K562 (cell line): ENCODE measurements around the gene ALDH3A2.

ENCODE experiments used
- BRD4 ChIP-seq: fragments of 200-600 bp; sonication (generic); IDR thresholded peaks from 2 replicates; pipeline ENCODE4 v1.6.1; 2017; ENCODE audit warnings: inconsistent platforms
- ELF1 ChIP-seq: fragments of 200-800 bp; sonication (Bioruptor generic); IDR thresholded peaks from 2 replicates; pipeline ENCODE4 v1.6.1; 2016; ENCODE audit warnings: missing genetic modification characterization, missing compliant biosample characterization
- HNRNPK ChIP-seq: fragments of 200-400 bp; formaldehyde crosslinking; IDR thresholded peaks from one replicate; pipeline ENCODE4 v1.6.1; 2018; ENCODE audit warnings: mild to moderate bottlenecking, low read depth, low read length; ENCODE audit not compliant: poor library complexity, severe bottlenecking
- KLF10 ChIP-seq: fragments of 250-450 bp; sonication (Bioruptor Pico); IDR thresholded peaks from 2 replicates; pipeline ENCODE4 v1.6.1; 2021; ENCODE audit warnings: matching md5 sums
- KLF16 ChIP-seq: IDR thresholded peaks from 2 replicates; pipeline ENCODE4 v1.6.1; 2016; ENCODE audit warnings: antibody characterized with exemption
- MAFK ChIP-seq: IDR thresholded peaks from 2 replicates; pipeline ENCODE4 v1.6.1; 2011; ENCODE audit warnings: low read length, improper control_type of control experiment
- MTA2 ChIP-seq: fragments of 450-650 bp; IDR thresholded peaks from 2 replicates; pipeline ENCODE4 v1.6.1; 2016; ENCODE audit warnings: low read depth
- TARDBP ChIP-seq: fragments of 450-650 bp; IDR thresholded peaks from 2 replicates; pipeline ENCODE4 v1.6.1; 2016
- TF ChIP-seq, protein P1 (sequence below): fragments of 250-450 bp; sonication (Bioruptor Pico); IDR thresholded peaks from 2 replicates; pipeline ENCODE4 v1.4.0; 2020; ENCODE audit warnings: mild to moderate bottlenecking
- TF ChIP-seq, protein P2 (sequence below): sonication (generic); formaldehyde crosslinking; IDR thresholded peaks from 2 replicates; pipeline ENCODE4 v1.8.0; 2022; ENCODE audit warnings: missing genetic modification reagents, mild to moderate bottlenecking, borderline replicate concordance
- TF ChIP-seq, protein P3 (sequence below), 3 experiments: IDR thresholded peaks in 2 of 3; conservative IDR thresholded peaks in 1 of 3; 2 replicates each; pipeline ENCODE4 v1.5.1; 2011 to 2012; ENCODE audit warnings: low read length in 3 of 3, mild to moderate bottlenecking in 3 of 3, control low read depth in 2 of 3, improper control_type of control experiment in 1 of 3, inconsistent platforms in 1 of 3, low read depth in 1 of 3, mixed read lengths in 1 of 3, moderate library complexity in 1 of 3; ENCODE audit not compliant: insufficient read depth in 2 of 3
- TF ChIP-seq, protein P4 (sequence below), 2 experiments: fragments of 450-650 bp; formaldehyde crosslinking in 1 of 2; IDR thresholded peaks; 2 replicates each; pipeline versions ENCODE4 v1.4.0 to v1.6.1; 2014 to 2020; ENCODE audit warnings: mild to moderate bottlenecking in 2 of 2, borderline replicate concordance in 1 of 2, low read depth in 1 of 2

DNA sequence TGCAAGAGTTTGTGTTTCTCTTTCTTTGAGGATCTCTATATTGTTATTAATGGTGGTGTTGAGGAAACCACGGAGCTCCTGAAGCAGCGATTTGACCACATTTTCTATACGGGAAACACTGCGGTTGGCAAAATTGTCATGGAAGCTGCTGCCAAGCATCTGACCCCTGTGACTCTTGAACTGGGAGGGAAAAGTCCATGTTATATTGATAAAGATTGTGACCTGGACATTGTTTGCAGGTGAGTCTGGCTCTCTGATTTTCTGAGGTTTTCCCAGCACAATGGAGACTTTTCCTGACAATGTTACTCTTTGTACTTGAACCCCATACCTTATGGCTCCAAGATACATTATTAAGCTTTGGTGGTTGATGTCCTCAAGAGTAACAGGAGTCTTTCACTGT, 7.8 kb downstream of the ALDH3A2 start:
- TF ChIP-seq KLF10 (CRISPR knock-in tag): no peak
- no peak for TF ChIP-seq MTA2
- no peak for TF ChIP-seq BRD4
- TF ChIP-seq, protein P1, sequence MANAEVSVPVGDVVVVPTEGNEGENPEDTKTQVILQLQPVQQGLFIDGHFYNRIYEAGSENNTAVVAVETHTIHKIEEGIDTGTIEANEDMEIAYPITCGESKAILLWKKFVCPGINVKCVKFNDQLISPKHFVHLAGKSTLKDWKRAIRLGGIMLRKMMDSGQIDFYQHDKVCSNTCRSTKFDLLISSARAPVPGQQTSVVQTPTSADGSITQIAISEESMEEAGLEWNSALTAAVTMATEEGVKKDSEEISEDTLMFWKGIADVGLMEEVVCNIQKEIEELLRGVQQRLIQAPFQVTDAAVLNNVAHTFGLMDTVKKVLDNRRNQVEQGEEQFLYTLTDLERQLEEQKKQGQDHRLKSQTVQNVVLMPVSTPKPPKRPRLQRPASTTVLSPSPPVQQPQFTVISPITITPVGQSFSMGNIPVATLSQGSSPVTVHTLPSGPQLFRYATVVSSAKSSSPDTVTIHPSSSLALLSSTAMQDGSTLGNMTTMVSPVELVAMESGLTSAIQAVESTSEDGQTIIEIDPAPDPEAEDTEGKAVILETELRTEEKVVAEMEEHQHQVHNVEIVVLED (CRISPR knock-in tag): no peak
- no peak for TF ChIP-seq KLF16
- TF ChIP-seq TARDBP: no peak
- TF ChIP-seq MAFK: no peak
- TF ChIP-seq ELF1 (tag): no peak
- TF ChIP-seq, protein P2, sequence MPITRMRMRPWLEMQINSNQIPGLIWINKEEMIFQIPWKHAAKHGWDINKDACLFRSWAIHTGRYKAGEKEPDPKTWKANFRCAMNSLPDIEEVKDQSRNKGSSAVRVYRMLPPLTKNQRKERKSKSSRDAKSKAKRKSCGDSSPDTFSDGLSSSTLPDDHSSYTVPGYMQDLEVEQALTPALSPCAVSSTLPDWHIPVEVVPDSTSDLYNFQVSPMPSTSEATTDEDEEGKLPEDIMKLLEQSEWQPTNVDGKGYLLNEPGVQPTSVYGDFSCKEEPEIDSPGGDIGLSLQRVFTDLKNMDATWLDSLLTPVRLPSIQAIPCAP (CRISPR knock-in tag): no peak
- TF ChIP-seq, protein P3, sequence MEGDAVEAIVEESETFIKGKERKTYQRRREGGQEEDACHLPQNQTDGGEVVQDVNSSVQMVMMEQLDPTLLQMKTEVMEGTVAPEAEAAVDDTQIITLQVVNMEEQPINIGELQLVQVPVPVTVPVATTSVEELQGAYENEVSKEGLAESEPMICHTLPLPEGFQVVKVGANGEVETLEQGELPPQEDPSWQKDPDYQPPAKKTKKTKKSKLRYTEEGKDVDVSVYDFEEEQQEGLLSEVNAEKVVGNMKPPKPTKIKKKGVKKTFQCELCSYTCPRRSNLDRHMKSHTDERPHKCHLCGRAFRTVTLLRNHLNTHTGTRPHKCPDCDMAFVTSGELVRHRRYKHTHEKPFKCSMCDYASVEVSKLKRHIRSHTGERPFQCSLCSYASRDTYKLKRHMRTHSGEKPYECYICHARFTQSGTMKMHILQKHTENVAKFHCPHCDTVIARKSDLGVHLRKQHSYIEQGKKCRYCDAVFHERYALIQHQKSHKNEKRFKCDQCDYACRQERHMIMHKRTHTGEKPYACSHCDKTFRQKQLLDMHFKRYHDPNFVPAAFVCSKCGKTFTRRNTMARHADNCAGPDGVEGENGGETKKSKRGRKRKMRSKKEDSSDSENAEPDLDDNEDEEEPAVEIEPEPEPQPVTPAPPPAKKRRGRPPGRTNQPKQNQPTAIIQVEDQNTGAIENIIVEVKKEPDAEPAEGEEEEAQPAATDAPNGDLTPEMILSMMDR (IDR thresholded peaks at IDR 0.05 in 2 of 3, conservative IDR thresholded peaks at IDR 0.05 in 1 of 3; ENCODE audit: insufficient read depth in 2 of 3, low read depth in 1 of 3, low read length in 3 of 3): no peak
- TF ChIP-seq, protein P4, sequence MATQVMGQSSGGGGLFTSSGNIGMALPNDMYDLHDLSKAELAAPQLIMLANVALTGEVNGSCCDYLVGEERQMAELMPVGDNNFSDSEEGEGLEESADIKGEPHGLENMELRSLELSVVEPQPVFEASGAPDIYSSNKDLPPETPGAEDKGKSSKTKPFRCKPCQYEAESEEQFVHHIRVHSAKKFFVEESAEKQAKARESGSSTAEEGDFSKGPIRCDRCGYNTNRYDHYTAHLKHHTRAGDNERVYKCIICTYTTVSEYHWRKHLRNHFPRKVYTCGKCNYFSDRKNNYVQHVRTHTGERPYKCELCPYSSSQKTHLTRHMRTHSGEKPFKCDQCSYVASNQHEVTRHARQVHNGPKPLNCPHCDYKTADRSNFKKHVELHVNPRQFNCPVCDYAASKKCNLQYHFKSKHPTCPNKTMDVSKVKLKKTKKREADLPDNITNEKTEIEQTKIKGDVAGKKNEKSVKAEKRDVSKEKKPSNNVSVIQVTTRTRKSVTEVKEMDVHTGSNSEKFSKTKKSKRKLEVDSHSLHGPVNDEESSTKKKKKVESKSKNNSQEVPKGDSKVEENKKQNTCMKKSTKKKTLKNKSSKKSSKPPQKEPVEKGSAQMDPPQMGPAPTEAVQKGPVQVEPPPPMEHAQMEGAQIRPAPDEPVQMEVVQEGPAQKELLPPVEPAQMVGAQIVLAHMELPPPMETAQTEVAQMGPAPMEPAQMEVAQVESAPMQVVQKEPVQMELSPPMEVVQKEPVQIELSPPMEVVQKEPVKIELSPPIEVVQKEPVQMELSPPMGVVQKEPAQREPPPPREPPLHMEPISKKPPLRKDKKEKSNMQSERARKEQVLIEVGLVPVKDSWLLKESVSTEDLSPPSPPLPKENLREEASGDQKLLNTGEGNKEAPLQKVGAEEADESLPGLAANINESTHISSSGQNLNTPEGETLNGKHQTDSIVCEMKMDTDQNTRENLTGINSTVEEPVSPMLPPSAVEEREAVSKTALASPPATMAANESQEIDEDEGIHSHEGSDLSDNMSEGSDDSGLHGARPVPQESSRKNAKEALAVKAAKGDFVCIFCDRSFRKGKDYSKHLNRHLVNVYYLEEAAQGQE (IDR thresholded peaks at IDR 0.05; ENCODE audit: borderline replicate concordance): no peak
- TF ChIP-seq, protein P4 (CRISPR knock-in tag; IDR thresholded peaks at IDR 0.05; ENCODE audit: low read depth): no peak
- TF ChIP-seq HNRNPK: no peak
